Coronary artery (tissue), 2 donors: Measurements from ENCODE around the gene OXTR.

Experiments
- DNase-seq: peaks from one replicate; pipeline ENCODE4 v3.0.0-alpha.2; 2017; ENCODE audit warnings: low spot score
- H3K27ac ChIP-seq, 2 donors: fragments of 200-600 bp; sonication (generic); one replicate each; pipeline ENCODE4 v1.5.1; 2016 to 2019
- H3K4me3 ChIP-seq: fragments of 200-600 bp; sonication (generic); 2 replicates; pipeline ENCODE4 v1.5.1; 2016; ENCODE audit warnings: mild to moderate bottlenecking, moderate library complexity
- CTCF ChIP-seq: fragments of 200-600 bp; sonication (generic); IDR thresholded peaks from one replicate; pipeline ENCODE4 v1.5.1; 2019; ENCODE audit warnings: antibody characterized with exemption

Gene OXTR

GRCh38 chr3:8702560-8702959 lies 66.9 kb downstream of the OXTR start:
- no peak for TF ChIP-seq CTCF
- no peak overlapping the region for H3K27ac ChIP-seq
- H3K4me3 ChIP-seq: no peak overlapping the region
- no peak for DNase-seq
